ENCODE results near the gene CHST11.

DNA sequence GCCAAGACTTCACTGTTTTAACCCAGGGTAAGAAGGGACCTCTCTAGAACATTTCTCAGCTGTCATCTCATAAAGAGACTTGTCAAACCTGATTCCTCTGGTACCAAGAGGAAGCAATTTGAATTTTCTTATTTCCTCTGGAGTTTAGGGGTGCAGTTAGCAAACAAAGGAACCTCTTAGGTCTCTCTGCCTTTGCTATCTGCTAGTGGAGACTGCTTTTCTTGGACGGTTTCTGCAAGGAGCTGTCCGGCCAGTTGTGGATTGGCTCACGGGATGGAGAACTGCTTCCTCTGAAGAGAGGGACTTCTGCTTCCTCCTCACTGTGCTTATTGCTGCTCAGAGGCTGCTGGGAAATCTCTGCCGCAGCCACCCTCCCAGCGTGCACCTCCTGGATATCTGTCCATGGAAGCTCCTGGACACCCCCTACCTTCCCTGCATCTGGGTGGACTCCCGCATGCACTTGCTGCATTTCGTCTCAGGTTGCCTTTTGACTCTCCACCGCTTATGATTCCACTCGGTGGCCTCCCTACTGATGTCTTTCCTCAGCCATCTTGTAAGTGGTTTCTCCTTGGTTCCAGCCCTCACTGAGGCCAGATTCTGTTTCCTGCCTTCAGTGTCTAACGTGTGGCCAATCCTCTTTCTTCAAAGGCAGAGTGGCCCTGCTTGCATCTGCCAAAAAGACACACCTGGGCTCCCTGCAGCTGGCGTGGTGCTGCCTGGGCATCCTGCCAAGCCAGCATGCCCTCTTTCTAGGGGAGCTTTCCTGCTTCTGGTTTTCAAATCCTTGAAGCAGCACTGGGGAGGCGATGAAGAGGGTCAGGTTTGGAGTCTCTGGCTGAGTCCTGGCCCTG lies 187.3 kb downstream of the CHST11 start:
- TF ChIP-seq FOXP2 (optimal IDR thresholded peaks at IDR 0.05; ENCODE audit: control extremely low read depth, extremely low read length, insufficient read depth) (no peak), POLR2AphosphoS5 (IDR thresholded peaks at IDR 0.05; ENCODE audit: borderline replicate concordance, low read depth, low read length) (no peak)
